Measurements from ENCODE around the gene MANBA.
"Not testable (repeated sequence)": the region's sequence is repeated elsewhere in the genome, so short reads cannot be mapped to it uniquely, and the experiment has no call there.

Gene MANBA

DNA sequence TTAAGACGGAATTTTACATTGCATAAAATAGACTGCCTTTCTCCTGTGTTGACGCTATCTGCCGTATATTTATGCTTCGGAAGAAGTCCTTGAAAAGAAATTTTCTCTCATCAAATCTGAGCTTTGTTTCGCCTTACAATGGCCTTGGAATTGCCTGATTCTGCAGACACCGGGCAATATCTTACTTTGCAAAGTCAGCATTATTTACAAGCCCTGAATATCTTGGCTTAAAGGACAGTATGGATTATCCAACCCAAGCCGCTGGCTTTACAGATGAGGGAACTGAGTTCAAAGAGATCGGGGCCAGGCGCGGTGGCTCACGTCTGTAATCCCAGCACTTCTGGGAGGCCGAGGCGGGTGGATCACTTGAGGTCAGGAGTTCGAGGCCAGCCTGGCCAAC, 1.1 kb upstream of the MANBA start:
- no peak for DNase-seq (ENCODE audit: low read depth)

DNA sequence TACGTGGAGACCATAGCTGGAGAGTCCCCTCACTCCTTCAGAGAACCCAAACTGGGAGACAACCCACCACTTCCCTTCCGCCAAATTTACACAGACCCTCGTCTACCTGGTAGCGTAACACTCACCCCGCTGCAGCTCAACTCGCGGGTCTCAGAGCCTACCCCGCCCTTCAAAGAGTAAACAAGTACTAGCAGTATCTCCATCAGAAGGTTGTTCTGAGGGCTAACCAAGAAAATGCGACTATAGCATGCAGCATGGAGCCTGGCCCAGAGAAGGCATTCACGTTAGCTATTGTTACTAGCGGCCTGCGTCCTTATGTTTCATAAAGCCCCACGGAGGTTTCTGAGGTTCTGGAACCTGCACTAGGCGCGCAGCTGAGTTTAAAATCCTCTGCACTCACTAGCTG, 531 bp upstream of the MANBA start:
- DNase-seq (ENCODE audit: low read depth), result peak; percentile 3

DNA sequence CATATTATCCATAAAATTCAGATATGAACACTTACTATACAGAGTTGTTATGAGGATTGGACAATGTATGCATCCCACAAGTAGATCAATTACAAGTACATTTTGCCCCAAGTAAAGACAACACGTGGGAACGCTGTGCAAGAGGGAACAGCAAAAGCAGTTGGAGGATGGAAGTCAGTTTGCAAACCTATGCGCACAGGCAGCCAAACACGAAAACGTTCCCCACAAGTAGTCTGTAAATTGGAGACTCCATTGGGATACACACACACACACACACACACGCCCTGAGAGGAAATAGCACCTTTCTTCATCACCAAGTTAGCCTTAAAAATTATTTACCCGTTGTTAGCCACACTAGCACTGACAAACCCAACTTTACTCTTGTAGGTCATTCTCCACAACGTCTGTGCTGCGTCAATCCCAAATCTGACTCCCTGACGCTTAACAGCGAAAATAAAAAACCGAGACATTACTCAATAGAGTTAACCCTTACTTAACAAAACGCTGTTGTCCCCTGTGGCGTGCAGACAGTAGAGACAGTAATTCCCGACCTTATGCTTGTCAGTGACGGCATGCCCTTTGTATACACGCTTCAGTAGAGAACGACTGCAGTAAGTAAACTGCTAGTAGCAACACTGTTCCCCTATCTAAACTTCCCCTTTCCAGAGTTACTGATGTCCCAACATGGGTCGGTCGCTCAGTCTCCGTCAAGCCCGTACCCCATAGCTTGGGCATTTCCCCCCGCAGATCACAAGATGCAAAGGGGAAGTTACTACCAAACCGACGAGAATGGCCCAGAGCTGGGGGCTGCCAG, 730 bp downstream of the MANBA start:
- DNase-seq (ENCODE audit: low read depth), result no peak

DNA sequence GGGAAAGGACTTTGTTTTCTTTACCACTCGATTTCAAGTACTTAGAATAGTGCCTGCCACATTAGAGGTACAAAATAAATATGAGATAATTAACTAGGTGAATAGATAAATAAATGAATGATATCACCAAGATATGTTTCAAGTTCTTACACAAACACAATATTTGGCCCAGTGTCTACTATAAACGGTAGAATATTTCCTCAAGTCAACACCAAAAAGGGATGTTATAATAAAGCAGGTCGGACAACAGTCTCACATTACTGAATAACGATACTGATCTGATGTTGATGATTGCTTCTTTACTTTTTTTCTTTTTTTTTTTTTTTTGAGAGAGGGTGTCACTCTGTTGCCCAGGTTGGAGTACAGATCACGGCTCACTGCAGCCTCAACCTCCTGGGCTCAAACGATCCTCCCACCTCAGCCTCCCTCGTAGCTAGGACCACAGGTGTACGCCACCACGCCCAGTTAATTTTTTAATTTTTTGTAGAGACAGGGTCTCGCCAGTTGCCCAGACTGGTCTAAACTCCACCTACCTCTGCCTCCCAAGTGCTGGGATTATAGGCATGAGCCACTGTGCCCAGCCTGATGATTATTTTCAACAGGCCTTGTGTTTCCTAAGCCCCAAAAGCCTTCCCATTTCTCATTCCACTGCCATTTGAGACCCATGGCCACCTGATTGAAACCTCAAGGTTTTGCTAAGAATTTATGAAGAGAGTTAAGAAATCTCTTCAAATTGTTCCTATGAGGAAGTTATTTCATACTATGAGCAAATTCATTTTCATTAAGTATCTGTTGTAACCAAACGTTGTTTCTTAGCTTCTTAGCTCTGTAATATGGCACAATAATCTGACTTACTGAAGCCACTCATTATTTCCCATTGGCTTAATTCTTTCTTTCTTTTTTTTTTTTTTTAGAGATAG, 2.3 kb downstream of the MANBA start:
- DNase-seq (ENCODE audit: low read depth), result no peak

DNA sequence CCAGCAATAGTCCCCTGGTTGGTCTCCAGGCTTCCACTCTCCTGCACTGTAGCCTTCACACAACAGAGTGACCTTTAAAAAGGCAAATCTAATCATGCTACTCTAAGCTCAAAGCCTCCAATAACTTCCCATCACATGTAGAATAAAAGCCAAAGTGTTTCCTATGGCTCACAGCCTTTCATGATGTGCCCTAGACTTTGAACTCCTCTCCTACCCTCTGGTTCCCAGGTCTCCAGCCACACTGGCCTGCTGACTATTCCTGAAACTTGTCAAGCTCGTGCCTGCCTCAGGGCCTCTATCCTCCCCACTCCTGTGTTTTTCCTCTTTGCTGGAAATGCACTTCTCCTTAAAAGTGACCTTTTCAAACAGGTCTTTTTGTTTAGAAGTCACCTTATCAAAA, 3.1 kb downstream of the MANBA start:
- DNase-seq (ENCODE audit: low read depth), result no peak

DNA sequence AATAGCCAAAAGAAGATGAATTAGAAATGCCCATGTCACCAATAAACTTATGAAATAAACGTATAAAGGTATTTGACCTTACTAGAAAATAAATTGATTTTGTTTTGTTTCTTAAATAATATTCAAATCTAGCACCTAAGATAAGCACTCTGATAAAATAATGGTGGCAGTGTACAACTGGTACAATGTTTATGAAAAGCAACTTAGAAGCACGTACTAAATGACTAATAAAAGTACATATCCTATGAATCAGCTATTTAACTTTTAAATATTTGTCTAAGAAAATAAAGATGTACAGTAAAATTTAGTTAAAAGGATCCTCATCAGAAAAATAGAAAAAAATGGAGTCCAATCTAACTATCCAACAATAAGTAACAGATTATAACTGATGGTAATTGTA, 6.7 kb downstream of the MANBA start:
- DNase-seq (ENCODE audit: low read depth), result no peak

DNA sequence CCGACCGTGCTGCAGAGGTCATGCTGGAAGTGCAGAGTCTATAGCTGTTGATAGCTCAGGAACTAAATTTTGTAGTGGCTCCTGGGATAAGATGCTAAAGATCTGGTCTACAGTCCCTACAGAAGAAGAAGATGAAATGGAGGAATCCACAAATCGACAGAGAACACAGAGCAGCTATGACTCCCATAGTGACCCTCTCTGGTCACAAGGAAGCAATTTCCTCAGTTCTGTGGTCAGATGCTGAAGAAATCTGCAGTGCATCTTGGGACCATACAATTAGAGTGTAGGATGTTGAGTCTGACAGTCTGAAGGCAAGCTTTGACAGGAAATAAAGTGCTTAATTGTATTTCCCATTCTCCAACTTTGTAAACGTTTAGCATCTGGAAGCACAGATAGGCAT, 8.8 kb downstream of the MANBA start:
- no peak for DNase-seq (ENCODE audit: low read depth)

DNA sequence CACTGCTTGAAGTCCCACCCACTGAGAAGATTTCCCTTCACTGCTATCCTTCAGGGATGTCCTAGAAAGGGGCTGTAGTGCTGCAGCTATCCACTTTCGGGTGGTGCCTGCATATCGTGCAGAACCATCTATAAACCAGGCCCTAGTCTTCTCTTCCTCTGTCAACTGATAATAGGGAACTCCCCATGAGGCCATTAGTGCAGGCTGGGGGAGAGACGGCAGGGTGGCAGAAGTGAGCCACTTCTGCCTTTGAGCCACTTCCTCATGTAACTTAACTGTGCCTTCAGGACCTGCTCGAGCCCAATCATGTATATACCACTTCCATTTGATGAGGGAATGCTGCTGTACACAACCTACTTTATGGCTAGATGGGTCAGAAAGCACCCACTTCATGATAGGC, 17.4 kb downstream of the MANBA start:
- DNase-seq (ENCODE audit: low read depth), result not testable (repeated sequence)

DNA sequence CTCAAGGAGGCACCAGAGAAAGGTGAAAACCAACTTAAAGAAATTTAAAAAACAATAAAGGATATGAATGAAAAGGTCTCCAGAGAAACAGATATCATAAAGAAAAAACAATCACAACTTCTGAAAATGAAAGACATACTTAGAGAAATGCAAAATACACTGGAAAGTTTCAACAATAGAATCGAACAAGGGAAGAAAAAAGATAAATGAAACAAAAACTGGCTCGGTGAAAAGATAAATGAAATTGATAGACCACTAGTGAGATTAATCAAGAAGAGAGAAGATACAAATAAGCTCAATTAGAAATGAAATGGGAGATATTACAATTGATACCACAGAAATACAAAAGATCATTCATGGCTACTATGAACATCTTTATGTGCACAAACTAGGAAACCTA, 22.0 kb downstream of the MANBA start:
- DNase-seq (ENCODE audit: low read depth), result not testable (repeated sequence)

DNA sequence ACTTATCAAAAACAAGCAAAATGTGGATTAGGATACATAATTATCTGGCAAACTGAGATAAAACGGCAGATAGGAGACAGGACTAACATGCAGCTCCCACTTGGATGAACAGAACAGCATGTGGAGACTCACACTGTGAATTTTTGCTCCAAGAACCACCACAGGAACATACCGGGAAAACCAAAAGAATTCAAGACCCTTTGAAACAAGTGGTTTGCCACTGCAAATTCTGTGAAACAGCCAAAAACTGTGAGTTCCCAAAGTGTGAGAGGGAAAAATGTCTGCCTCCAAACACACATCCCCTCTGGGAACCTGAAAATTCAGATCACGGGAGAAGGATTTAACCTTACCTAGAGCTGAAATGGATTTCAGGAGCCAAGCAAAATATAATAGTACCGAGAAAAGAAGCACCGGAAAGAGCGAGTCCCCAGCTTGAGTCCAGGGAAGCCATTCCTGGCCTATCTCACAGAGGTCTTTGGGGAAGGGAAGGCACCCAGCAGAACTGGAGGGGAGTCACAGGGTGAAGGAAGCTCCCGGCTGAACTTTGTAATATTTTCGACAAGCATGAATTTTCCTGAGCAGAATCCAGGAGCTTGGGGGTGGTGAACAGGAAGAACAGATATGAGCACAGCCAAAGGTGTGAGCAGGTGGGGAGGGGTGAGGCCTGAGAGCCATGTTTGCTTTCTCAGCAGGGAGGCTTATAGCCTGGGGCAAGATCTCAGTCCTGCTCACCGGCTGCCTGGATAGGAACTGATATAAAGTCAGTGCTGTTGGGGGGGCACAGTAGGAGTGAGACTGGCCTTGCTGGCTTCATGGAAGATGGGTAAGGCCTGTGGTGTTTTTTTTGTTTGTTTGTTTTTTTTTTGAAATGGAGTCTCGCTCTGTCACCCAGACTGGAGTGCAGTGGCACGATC, 23.9 kb downstream of the MANBA start:
- DNase-seq (ENCODE audit: low read depth), result no peak

DNA sequence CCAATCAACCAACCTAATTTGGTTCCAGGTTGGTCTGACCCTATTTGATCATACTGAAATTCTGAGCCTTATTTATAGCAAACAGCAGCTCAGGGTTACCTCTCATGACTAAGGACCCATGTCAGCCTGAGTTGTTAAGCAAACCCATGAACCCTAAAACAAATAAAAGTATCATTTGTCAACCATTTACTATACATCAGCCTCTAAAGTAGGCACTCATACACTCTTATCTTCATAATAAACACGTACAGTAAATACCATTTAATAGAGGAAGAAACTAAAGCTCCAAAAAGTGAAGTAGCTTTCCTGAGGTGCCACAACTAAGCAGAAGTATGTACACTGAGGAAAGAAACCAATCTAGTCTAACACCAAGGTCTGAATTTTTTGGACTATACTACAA, 25.2 kb downstream of the MANBA start:
- no peak for DNase-seq (ENCODE audit: low read depth)

DNA sequence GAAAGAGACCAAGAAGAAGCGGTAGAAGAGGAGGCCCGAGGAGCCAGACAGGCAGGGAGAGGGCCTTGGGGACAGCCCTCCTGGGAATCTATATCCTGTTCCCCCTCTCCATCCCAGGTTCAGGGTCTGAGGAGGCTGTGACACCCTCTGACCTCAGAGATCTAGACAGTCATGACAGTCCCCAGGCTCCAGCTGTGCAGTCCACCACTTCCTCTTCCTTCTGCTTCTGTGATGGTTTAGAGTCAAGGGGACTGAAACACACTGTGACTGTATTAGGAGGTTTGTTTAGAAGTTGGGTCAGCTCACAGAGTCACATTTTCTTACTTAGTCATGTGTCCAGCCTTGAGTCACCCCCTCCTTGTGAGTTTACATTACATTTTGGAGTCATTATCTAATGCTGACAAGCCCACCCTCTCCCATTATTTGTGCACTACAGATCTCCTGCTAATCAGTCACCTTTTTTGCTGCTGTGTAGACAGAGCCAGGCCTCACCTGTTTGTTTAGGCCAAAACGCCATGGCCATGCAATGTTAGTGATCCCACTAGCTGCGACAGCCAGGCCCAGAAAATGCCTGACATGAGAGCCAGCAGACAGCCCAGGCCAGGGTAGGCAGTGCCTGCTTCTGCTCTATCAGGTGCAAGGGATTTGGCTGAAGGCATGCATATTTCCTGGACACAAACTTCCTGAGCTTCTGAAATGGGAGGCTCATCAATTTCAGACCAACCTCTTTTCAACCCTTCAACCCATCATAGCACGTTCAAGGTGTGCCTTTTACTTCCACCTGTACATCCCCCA, 26.0 kb downstream of the MANBA start:
- DNase-seq (ENCODE audit: low read depth), result no peak

DNA sequence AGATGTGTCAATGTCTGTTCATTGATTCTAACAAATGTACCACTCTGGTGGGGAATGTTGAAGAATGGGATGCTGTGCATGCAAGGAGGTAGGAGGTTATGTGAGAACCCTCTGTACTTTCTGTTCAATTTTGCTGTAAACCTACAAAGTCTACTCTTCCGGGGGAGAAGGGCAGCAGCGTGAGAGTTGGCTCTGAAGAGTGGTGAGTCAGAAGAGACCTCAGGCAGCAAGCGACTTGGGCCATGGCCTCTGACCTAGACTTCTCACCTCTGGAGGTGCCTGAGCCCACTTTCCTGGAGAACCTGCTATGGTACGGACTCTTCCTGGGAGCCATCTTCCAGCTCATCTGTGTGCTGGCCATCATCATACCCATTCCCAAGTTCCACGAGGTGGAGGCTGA, 26.7 kb downstream of the MANBA start:
- no peak for DNase-seq (ENCODE audit: low read depth)

DNA sequence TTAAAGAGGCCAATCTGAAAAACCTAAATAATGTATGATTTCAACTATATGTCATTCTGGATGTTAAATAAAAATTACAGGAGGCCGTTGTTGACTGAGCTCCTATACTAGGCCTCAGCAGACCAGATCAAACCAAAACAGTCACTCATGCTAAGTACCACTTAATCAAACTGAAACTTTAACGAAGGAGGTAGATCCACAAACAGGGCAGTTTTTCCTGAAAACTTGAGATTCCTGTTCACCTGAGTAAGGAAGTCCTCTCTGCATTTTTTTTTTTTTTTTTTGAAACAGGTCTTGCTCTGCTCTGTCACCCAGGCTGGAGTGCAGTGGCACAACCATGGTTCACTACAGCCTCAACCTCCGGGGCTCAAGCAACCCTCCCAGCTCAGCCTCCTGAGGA, 27.7 kb downstream of the MANBA start:
- DNase-seq (ENCODE audit: low read depth), result no peak

DNA sequence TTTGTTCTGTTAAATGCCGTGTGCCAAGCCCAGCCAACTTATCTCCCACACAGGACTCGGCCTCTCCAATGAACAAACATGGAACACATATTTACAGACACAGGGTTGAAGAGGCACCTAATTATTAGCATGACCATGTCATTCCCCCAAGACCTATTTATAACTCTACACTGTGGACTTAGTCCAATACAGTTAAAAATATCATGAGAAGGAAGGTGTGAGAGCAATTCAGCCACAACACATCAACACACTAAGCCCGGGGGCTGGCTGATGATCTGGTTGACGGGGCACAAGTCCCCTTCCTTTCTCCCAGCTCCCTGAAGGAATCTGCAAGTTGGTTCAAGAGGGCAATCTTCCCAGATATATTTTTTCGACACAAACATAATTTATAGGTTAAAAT, 28.1 kb downstream of the MANBA start:
- DNase-seq (ENCODE audit: low read depth), result no peak

DNA sequence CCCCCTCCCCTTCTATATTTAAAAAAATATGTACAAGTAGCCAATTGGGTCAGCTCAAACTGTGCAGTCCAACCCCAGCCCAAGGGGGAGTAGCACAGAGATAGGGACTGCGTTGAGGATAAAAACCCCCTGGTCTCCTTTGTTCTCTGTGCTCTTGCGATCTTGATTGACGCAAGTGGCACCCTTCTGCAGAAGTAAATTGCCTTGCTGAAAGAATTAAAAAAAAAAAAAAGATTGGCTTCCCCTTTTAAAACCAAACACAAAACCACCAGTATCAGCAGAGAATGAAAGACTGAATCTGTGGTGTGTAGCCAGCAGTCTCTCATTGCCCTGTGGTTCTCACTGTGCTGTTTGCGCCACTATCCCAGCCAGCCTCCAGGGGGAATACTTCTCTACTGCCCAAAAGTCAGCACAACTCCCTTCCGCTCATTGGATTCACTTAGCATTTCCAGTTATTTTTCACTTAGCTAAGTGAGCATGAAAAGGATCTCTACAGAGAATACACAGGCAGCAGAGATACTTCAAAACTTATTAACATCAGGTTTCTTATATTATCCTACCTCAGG, 29.7 kb downstream of the MANBA start:
- no peak for DNase-seq (ENCODE audit: low read depth)

DNA sequence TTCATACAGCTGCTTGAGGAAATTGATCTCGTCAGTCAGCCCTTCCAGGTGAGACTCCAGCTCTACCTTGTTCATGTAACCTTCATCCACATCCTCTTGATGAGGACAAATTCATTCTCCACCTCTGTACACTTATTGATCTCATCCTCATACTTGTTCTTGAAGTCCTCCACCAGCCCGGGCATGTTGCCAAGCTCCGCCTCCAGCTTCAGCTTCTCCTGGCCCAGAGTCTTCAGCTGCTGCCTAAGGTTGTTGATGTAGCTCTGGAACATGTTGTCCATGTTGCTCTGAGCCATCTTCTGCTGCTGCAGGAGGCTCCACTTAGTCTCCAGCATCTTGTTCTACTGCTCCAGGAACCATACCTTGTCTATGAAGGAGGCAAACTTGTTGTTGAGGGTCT, 31.3 kb downstream of the MANBA start:
- not testable (repeated sequence) for DNase-seq (ENCODE audit: low read depth)

DNA sequence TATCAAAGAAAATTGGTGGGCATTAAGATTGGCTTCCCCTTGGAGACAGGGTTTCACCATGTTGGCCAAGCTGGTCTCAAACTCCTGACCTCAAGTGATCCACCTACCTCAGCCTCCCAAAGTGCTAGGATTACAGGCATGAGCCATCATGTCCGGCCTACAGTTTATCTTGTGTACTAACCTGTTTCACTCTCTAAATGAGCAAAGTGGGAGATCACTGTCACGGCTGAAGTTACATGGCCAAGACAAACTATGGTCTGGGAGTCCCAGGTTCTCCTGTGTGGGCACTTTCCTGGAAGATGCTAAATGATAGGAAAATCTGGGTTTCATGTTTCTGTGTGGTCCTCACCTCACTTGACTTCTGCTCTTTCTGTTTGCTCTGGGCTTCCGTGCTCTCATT, 33.8 kb downstream of the MANBA start:
- DNase-seq (ENCODE audit: low read depth), result not testable (repeated sequence)

DNA sequence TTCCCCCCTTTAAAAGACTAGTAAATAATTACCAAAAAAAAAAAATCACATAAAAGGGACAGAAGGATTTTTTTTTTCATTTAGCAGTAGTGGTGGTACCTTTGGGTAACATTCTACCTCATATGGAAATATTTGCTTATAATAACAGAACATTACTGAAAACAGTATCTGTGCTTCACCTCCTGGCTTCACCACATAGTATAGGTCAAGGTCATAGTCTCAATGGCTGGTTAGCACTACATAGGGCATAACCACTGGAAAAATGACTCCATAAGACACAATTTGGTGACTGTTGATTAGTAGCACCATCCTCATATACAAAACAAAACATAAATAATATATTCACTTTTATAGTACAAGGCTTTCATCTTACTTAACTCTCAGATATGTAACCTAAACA, 34.7 kb downstream of the MANBA start:
- no peak for DNase-seq (ENCODE audit: low read depth)

DNA sequence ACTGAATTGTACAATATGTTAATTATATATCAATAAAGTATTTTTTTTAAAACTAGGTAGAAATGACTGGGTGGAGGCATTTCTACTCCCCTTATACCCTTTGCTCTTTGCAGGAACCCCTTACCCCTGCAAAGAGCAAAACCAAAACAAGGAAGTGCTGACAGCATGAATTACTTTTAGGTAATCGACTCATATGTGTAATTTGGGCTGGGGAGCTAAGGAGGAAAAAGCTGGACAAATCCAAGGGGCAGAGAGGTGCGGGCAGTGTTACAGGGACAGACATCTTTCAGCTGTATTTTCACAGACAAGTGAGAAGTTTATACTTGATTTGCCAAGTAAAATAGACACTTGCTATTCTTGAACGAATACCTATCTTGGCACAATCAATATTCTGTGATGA, 35.5 kb downstream of the MANBA start:
- DNase-seq (ENCODE audit: low read depth), result no peak

DNA sequence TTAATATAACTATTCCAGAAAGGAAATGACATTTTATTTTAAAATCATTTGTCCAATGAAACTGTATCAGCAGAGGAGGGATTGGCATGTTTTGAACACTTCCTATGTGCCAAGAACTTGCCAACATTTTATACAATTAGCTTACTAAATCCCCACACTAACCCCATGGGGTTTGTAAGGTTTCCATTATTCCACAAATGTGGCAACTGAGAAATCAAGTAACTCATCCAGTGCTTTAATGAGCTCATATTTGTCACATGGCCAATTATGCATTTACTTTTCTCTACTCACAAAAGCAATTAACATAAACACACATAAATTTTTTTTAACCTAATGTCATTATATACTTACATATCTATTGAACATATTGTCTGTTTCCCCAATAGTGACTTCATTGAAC, 37.3 kb downstream of the MANBA start:
- no peak for DNase-seq (ENCODE audit: low read depth)

Measured in activated T-helper 9 cell treated with anti-CD3 and anti-CD28 coated beads, Interleukin-2, amount 50 U/mL, for 16 hours (primary cell).